Measurements from ENCODE around the gene ZNF280D.

Gene ZNF280D

GRCh38 chr15:56752986-56753385 lies 19.7 kb upstream of the ZNF280D start:
- no peak for DNase-seq (ENCODE audit: low read depth)

GRCh38 chr15:56749982-56750381 lies 16.7 kb upstream of the ZNF280D start:
- DNase-seq (ENCODE audit: low read depth), result no peak

GRCh38 chr15:56744701-56745683 lies 11.7 kb upstream of the ZNF280D start:
- no peak for DNase-seq (ENCODE audit: low read depth)

- no peak for DNase-seq (ENCODE audit: low read depth)
Observed at GRCh38 chr15:56741541-56741940, 8.2 kb upstream of the ZNF280D start.

- peak; percentile 38 for DNase-seq (ENCODE audit: low read depth)
Observed at GRCh38 chr15:56739964-56740640, 6.8 kb upstream of the ZNF280D start.

GRCh38 chr15:56739474-56739873 lies 6.2 kb upstream of the ZNF280D start:
- DNase-seq (ENCODE audit: low read depth), result no peak

- no peak for DNase-seq (ENCODE audit: low read depth)
Observed at GRCh38 chr15:56737791-56738190, 4.5 kb upstream of the ZNF280D start.

GRCh38 chr15:56736881-56737707 lies 3.8 kb upstream of the ZNF280D start:
- peak; percentile 19 for DNase-seq (ENCODE audit: low read depth)

- peak; percentile 51 for DNase-seq (ENCODE audit: low read depth)
Observed at GRCh38 chr15:56736308-56736707, 3.0 kb upstream of the ZNF280D start.

GRCh38 chr15:56735589-56735988 lies 2.3 kb upstream of the ZNF280D start:
- no peak for DNase-seq (ENCODE audit: low read depth)

GRCh38 chr15:56734013-56734635 lies 815 bp upstream of the ZNF280D start:
- peak; percentile 17 for DNase-seq (ENCODE audit: low read depth)

- no peak for DNase-seq (ENCODE audit: low read depth)
Observed at GRCh38 chr15:56732886-56733135, 498 bp downstream of the ZNF280D start.

GRCh38 chr15:56732135-56732885 lies 999 bp downstream of the ZNF280D start:
- peak; percentile 53 for DNase-seq (ENCODE audit: low read depth)

- DNase-seq (ENCODE audit: low read depth), result no peak
Observed at GRCh38 chr15:56731548-56731947, 1.8 kb downstream of the ZNF280D start.

GRCh38 chr15:56729561-56729960 lies 3.7 kb downstream of the ZNF280D start:
- no peak for DNase-seq (ENCODE audit: low read depth)

GRCh38 chr15:56725386-56725785 lies 7.9 kb downstream of the ZNF280D start:
- no peak for DNase-seq (ENCODE audit: low read depth)

GRCh38 chr15:56724232-56724631 lies 9.1 kb downstream of the ZNF280D start:
- no peak for DNase-seq (ENCODE audit: low read depth)

- no peak for DNase-seq (ENCODE audit: low read depth)
Observed at GRCh38 chr15:56723787-56724186, 9.5 kb downstream of the ZNF280D start.

- DNase-seq (ENCODE audit: low read depth), result peak; percentile 42
Observed at GRCh38 chr15:56719774-56720555, 13.3 kb downstream of the ZNF280D start.

GRCh38 chr15:56719021-56719612 lies 14.2 kb downstream of the ZNF280D start:
- DNase-seq (ENCODE audit: low read depth), result no peak

Measured in ELR (cell line).